OCI-LY3 (cell line): Measurements from ENCODE around the gene GPR135.
A peak's percentile ranks its signal among the peaks of the same experiment; 100 is the strongest.

ENCODE experiments used
- H2AFZ ChIP-seq: fragments of 200-600, 300-600 bp; shearing (Covaris generic); 2 replicates; pipeline ENCODE4 v1.6.0; 2014; ENCODE audit warnings: antibody characterized with exemption, low read depth, low read length
- H3K27ac ChIP-seq: fragments of 200-600, 300-600 bp; sonication (generic); 2 replicates; pipeline ENCODE4 v1.5.1; 2014; ENCODE audit warnings: mild to moderate bottlenecking, low read length, moderate library complexity, mixed read lengths
- H3K27me3 ChIP-seq: fragments of 200-600, 300-600 bp; sonication (generic); 2 replicates; pipeline ENCODE4 v1.6.1; 2014; ENCODE audit warnings: low read depth, low read length, mixed read lengths
- H3K36me3 ChIP-seq: fragments of 200-600, 300-600 bp; sonication (generic); replicated peaks from 2 replicates; pipeline ENCODE3; 2014; ENCODE audit warnings: low read depth, low read length, mixed read lengths
- H3K4me1 ChIP-seq: fragments of 300-600, 200-600 bp; sonication (generic); 2 replicates; pipeline ENCODE4 v1.6.1; 2014; ENCODE audit warnings: low read length, mixed read lengths
- H3K4me2 ChIP-seq: fragments of 200-600, 300-600 bp; sonication (generic); 2 replicates; pipeline ENCODE4 v1.6.1; 2014; ENCODE audit warnings: low read length, mixed read lengths
- H3K4me3 ChIP-seq: fragments of 300-600, 200-600 bp; sonication (generic); 2 replicates; pipeline ENCODE4 v1.5.1; 2014; ENCODE audit warnings: antibody characterized with exemption, mild to moderate bottlenecking, low read length, moderate library complexity
- H3K79me2 ChIP-seq: fragments of 300-600, 200-600 bp; shearing (Covaris generic); 2 replicates; pipeline ENCODE4 v1.6.1; 2014; ENCODE audit warnings: mild to moderate bottlenecking, low read length, mixed read lengths
- H3K9ac ChIP-seq: fragments of 300-600, 200-600 bp; shearing (Covaris generic); 2 replicates; pipeline ENCODE4 v1.6.0; 2014; ENCODE audit warnings: mild to moderate bottlenecking, low read length, moderate library complexity
- H3K9me3 ChIP-seq: fragments of 200-600, 300-600 bp; shearing (Covaris generic); 2 replicates; pipeline ENCODE4 v1.6.1; 2014; ENCODE audit warnings: low read length, mixed read lengths; ENCODE audit not compliant: insufficient read depth
- H4K20me1 ChIP-seq: fragments of 200-600, 300-600 bp; sonication (generic); 2 replicates; pipeline ENCODE4 v1.6.1; 2016; ENCODE audit warnings: low read length, mixed read lengths; ENCODE audit not compliant: insufficient read depth
- CTCF ChIP-seq: fragments of 200-600, 300-600 bp; sonication (generic); IDR thresholded peaks from 2 replicates; pipeline ENCODE4 v1.5.1; 2014; ENCODE audit warnings: antibody characterized with exemption, low read length, low read depth
- EZH2phosphoT487 ChIP-seq: fragments of 200-600 bp; shearing (Covaris generic); IDR thresholded peaks from 2 replicates; pipeline ENCODE4 v1.6.1; 2018; ENCODE audit warnings: antibody characterized with exemption, mixed run types, low read depth

Gene GPR135

GRCh38 chr14:59475709-59476108 lies 10.5 kb upstream of the GPR135 start:
- Histone ChIP-seq H4K20me1 (no peaks in the 10 kb centered on the region), H3K27me3 (no peaks in the 10 kb centered on the region), H3K9me3 (no peaks in the 10 kb centered on the region), H3K79me2 (no peaks in the 10 kb centered on the region), H3K4me2 (no peak overlapping the region), H3K4me1 (no peaks in the 10 kb centered on the region), H2AFZ (no peak overlapping the region), H3K27ac (no peak overlapping the region), H3K36me3 (peaks cover 41% of the 10 kb centered on the region), H3K4me3 (no peak overlapping the region), H3K9ac (no peak overlapping the region)
- TF ChIP-seq CTCF (no peak), EZH2phosphoT487 (no peak)

DNA sequence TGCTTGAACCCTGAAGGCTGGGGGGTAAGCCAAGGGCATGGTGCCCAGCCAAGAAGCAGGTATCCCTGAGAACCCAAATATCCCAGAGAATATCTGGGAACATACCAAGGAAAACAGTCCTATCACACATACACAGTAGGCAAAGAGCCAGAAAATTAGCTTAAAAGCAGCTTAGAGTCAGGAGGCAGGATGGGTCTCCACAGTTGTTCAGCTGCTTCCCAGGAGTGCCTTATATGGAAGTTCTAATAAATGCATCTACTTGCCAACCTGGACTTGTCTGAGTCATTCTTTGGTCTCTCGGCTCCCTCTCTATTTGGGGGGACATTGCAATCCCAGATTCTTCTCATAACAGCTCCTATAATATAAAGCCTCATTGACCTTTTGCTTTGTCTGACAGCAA lies 9.0 kb upstream of the GPR135 start:
- no peak overlapping the region for H3K27ac ChIP-seq
- H3K79me2 ChIP-seq: no peaks in the 10 kb centered on the region
- no peak for TF ChIP-seq EZH2phosphoT487
- no peak for TF ChIP-seq CTCF
- no peak overlapping the region for H3K4me3 ChIP-seq
- no peaks in the 10 kb centered on the region for H3K9me3 ChIP-seq
- no peaks in the 10 kb centered on the region for H3K27me3 ChIP-seq
- no peaks in the 10 kb centered on the region for H3K4me1 ChIP-seq
- no peak overlapping the region for H2AFZ ChIP-seq
- H3K36me3 ChIP-seq: peaks cover 48% of the 10 kb centered on the region
- H3K9ac ChIP-seq: no peak overlapping the region
- H4K20me1 ChIP-seq: no peaks in the 10 kb centered on the region
- H3K4me2 ChIP-seq: no peak overlapping the region

GRCh38 chr14:59464486-59465315 lies 479 bp downstream of the GPR135 start:
- Histone ChIP-seq H4K20me1 (no peaks in the 10 kb centered on the region), H3K36me3 (peaks cover 22% of the 10 kb centered on the region), H2AFZ (no peak overlapping the region), H3K4me1 (no peaks in the 10 kb centered on the region), H3K9ac (no peak overlapping the region), H3K27ac (no peak overlapping the region), H3K27me3 (no peaks in the 10 kb centered on the region), H3K9me3 (no peaks in the 10 kb centered on the region), H3K4me3 (peak overlapping the region; percentile 52; the same call in 1 of the 2 replicates), H3K79me2 (no peaks in the 10 kb centered on the region), H3K4me2 (0 out of 2 replicates have a peak overlapping the region, but pooled peaks have one; percentile 19)
- TF ChIP-seq EZH2phosphoT487 (no peak), CTCF (no peak)

DNA sequence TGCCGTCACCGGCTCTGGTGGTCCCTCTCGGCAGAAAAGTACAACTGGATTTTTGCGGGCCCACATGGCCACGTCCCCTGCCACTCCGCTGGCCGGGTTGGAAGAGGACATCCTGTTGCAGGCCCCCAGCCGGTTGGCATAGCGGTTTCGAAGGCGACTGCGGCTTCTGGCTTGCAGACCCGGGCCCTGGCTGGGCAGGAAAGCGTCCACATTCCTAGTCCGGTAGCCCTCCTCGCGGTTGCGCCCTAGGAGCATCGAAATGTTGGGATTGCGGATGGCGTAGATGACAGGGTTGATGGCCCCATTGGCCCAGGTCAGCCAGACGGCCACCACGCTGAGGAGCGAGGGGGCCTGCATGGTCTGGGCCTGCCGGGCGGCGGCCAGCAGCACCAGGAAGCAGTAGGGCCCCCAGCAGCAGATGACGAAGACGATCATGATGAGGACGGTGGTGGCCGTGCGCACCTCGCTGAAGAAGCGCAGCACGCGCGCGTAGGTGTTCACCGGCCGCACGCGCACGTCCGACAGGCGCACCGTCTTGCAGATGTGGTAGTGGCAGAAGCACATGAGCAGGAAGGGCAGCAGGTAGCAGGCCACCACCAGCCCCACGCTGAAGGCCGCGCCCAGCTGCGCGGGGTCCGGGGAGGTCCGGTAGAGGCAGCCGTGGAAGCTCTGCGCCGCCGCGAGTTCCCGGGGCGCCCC lies 1.2 kb downstream of the GPR135 start:
- TF ChIP-seq EZH2phosphoT487 (no peak), CTCF (no peak)
- Histone ChIP-seq H3K4me1 (no peaks in the 10 kb centered on the region), H3K9ac (no peak overlapping the region), H3K27me3 (no peaks in the 10 kb centered on the region), H3K4me3 (no peak overlapping the region), H3K36me3 (peaks cover 22% of the 10 kb centered on the region), H2AFZ (no peak overlapping the region), H3K79me2 (no peaks in the 10 kb centered on the region), H3K27ac (no peak overlapping the region), H3K4me2 (no peak overlapping the region), H4K20me1 (no peaks in the 10 kb centered on the region), H3K9me3 (no peaks in the 10 kb centered on the region)
